Stimulated activated naive B cell treated with anti-CD40 and anti-IgM and Interleukin-4, amounts not matched to agents 10 μg/mL and 1 μg/mL and 100 μg/mL, for 72 hours (primary cell): ENCODE data around the gene RPS6KB1.
"Not testable (repeated sequence)": the region's sequence is repeated elsewhere in the genome, so short reads cannot be mapped to it uniquely, and the experiment has no call there.

Experiments used
- ATAC-seq, 2 donors: fragments of 150-1000 bp; cut with Tn5 transposase; replicated peaks; 2 replicates each; pipeline ENCODE4 v1.10.0; 2021; ENCODE audit warnings: moderate library complexity in 1 of 2
- DNase-seq: peaks from one replicate; pipeline ENCODE4 v3.0.0; 2021
- H3K27ac Mint-ChIP-seq: one replicate; pipeline ENCODE4 v1.8.0; 2022; ENCODE audit warnings: mild to moderate bottlenecking, mixed read lengths
- H3K27me3 Mint-ChIP-seq, 2 donors: one replicate each; pipeline ENCODE4 v1.8.0; 2022; ENCODE audit warnings: mixed read lengths in 2 of 2
- H3K36me3 Mint-ChIP-seq, 2 donors: one replicate each; pipeline ENCODE4 v1.8.0; 2022; ENCODE audit warnings: mixed read lengths in 2 of 2, mild to moderate bottlenecking in 1 of 2
- H3K4me1 Mint-ChIP-seq, 2 donors: one replicate each; pipeline ENCODE4 v1.8.0; 2022; ENCODE audit warnings: mixed read lengths in 2 of 2, mild to moderate bottlenecking in 1 of 2
- H3K4me3 Mint-ChIP-seq, 2 donors: one replicate each; pipeline ENCODE4 v1.8.0; 2022; ENCODE audit warnings: mild to moderate bottlenecking in 2 of 2, mixed read lengths in 2 of 2, moderate library complexity in 1 of 2
- H3K9me3 Mint-ChIP-seq, 2 donors: one replicate each; pipeline ENCODE4 v1.8.0; 2022; ENCODE audit warnings: mixed read lengths in 2 of 2, mild to moderate bottlenecking in 1 of 2

RPS6KB1 gene

DNA sequence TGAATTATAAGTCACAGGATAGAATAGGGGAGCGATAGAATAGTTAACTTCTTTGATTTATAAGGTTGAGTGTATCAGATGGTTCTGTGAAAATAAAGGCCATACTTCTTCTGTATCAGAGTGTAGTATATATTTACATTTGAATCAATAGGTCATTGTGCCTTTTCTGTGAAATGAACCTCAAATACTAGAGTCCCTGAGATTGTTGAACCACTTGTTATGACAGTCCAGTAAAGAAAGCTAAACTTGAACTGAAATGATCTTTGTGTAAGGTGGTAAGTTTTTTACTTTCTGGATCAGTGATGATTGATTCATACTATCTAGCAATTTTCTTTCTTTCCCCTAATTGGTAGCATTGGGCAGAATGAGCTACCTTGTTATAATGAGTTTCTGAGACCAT is 40.4 kb downstream of the RPS6KB1 start:
- peak overlapping the region; percentile 9 for H3K27ac Mint-ChIP-seq

DNA sequence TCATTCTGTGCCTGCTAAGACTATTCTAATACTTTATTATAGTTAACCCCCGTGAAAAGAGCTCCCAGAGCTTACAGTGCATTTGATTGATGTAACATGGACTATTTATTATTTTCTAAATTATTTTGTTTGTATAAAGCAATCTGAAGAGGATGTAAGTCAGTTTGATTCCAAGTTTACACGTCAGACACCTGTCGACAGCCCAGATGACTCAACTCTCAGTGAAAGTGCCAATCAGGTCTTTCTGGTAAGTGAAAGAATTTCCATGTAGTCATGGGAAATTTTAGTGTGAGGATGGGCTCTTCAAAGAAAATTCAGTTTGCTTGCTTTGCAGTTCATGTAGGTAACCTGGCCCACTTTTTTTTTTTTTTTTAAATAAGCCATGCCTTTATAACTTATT is 47.8 kb downstream of the RPS6KB1 start:
- DNase-seq, H3K4me3 Mint-ChIP-seq, H3K9me3 Mint-ChIP-seq, H3K4me1 Mint-ChIP-seq, ATAC-seq, H3K27me3 Mint-ChIP-seq: not testable (repeated sequence)
- Mint-ChIP-seq H3K27ac (peak overlapping the region; percentile 5), H3K36me3 (peaks cover 23 to 37% of the 10 kb centered on the region in 2 donors)

More for the DNA sequence above, 40.4 kb downstream of the RPS6KB1 start:
- peaks cover 35 to 62% of the 10 kb centered on the region in 2 donors for H3K36me3 Mint-ChIP-seq
- not testable (repeated sequence) for H3K4me3 Mint-ChIP-seq, ATAC-seq, DNase-seq, H3K27me3 Mint-ChIP-seq, H3K4me1 Mint-ChIP-seq, H3K9me3 Mint-ChIP-seq

DNA sequence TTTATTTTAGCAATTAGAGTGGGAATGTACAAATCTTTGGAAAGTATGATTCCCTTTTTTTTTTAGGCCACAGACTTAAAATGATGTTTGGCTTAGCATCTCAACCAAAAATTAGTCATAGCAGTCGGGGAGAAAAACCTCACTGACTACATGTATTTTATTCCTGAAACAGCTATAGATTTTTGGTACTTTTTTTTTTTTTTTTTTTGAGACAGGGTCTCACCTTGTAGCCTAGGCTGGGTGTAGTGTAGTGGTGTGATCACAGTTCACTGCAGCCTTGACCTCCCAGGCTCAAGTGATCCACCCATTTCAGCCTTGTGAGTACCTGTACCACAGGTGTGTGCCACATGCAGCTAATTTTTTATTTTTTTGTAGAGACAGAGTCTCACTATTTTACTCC is 48.2 kb downstream of the RPS6KB1 start:
- H3K36me3 Mint-ChIP-seq, result peaks cover 23 to 36% of the 10 kb centered on the region in 2 donors
- ATAC-seq (no peak), DNase-seq (no peak)
- no peaks in the 10 kb centered on the region for H3K27me3 Mint-ChIP-seq
- peak overlapping the region; percentile 5 for H3K27ac Mint-ChIP-seq
- no peaks in the 10 kb centered on the region for H3K9me3 Mint-ChIP-seq
- no peaks in the 10 kb centered on the region for H3K4me1 Mint-ChIP-seq
- no peak overlapping the region for H3K4me3 Mint-ChIP-seq

- H3K27me3 Mint-ChIP-seq, H3K4me3 Mint-ChIP-seq, H3K4me1 Mint-ChIP-seq, H3K9me3 Mint-ChIP-seq, ATAC-seq, DNase-seq: not testable (repeated sequence)
- Mint-ChIP-seq H3K36me3 (peaks cover 17 to 32% of the 10 kb centered on the region in 2 donors), H3K27ac (peak overlapping the region; percentile 49)
Observed at GRCh38 chr17:59946433-59946832, 53.5 kb downstream of the RPS6KB1 start.

GRCh38 chr17:59947310-59947709 is 54.4 kb downstream of the RPS6KB1 start:
- DNase-seq, H3K9me3 Mint-ChIP-seq, ATAC-seq, H3K4me1 Mint-ChIP-seq, H3K4me3 Mint-ChIP-seq, H3K27ac Mint-ChIP-seq, H3K27me3 Mint-ChIP-seq: not testable (repeated sequence)
- H3K36me3 Mint-ChIP-seq, result peaks cover 18 to 33% of the 10 kb centered on the region in 2 donors

DNA sequence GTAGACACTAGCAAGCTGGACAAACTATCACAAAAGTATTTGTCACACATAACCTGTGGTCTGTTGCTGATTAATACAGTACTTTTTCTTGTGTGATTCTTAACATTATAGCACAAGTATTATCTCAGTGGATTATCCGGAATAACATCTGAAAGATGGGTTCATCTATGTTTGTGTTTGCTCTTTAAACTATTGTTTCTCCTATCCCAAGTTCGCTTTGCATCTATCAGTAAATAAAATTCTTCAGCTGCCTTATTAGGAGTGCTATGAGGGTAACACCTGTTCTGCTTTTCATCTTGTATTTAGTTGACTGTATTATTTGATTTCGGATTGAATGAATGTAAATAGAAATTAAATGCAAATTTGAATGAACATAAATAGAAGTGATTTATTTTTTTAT is 57.1 kb downstream of the RPS6KB1 start:
- ATAC-seq, result no peak
- DNase-seq, result no peak
- Mint-ChIP-seq H3K36me3 (peaks cover 19 to 31% of the 10 kb centered on the region in 2 donors), H3K27me3 (no peaks in the 10 kb centered on the region), H3K4me3 (no peak overlapping the region), H3K9me3 (no peaks in the 10 kb centered on the region), H3K4me1 (peaks cover 0 to 1% of the 10 kb centered on the region in 2 donors), H3K27ac (no peak overlapping the region)

DNA sequence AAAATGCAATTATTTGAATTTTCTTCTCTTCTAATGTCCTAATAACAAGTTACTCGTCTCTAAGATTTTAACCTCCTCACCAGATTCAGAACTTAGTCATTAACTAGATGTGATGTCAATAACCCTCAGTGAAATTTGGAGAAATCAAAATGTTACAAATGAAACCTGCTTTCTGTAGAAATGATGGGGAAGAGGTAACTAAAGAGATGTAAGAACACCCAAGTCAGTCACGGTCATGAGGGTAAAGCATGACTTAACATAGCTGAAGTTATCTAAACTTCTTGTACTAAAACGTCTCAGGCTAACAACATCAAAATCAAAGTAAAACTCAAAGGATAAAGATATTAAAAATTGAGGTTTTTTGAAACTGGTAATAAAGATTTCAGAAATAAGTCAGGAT is 61.9 kb downstream of the RPS6KB1 start:
- H3K4me1 Mint-ChIP-seq, result peaks cover 2 to 8% of the 10 kb centered on the region in 2 donors
- H3K9me3 Mint-ChIP-seq, result no peaks in the 10 kb centered on the region
- H3K27me3 Mint-ChIP-seq, result no peaks in the 10 kb centered on the region
- peaks cover 25 to 31% of the 10 kb centered on the region in 2 donors for H3K36me3 Mint-ChIP-seq
- no peak overlapping the region for H3K4me3 Mint-ChIP-seq
- no peak overlapping the region for H3K27ac Mint-ChIP-seq
- ATAC-seq (no peak), DNase-seq (no peak)

- H3K27me3 Mint-ChIP-seq, ATAC-seq, H3K9me3 Mint-ChIP-seq, H3K4me3 Mint-ChIP-seq, DNase-seq: not testable (repeated sequence)
- H3K36me3 Mint-ChIP-seq, result peaks cover 21 to 24% of the 10 kb centered on the region in 2 donors
- peaks cover 6 to 22% of the 10 kb centered on the region in 2 donors for H3K4me1 Mint-ChIP-seq
- H3K27ac Mint-ChIP-seq, result peak overlapping the region; percentile 9
Observed at GRCh38 chr17:59959574-59959973, 66.7 kb downstream of the RPS6KB1 start.

GRCh38 chr17:59962739-59963318 is 69.9 kb downstream of the RPS6KB1 start:
- no peak for DNase-seq
- Mint-ChIP-seq H3K4me3 (no peak overlapping the region), H3K9me3 (no peaks in the 10 kb centered on the region), H3K4me1 (peaks cover 8 to 27% of the 10 kb centered on the region in 2 donors), H3K27ac (no peak overlapping the region), H3K27me3 (no peaks in the 10 kb centered on the region), H3K36me3 (peaks cover 8 to 20% of the 10 kb centered on the region in 2 donors)
- ATAC-seq, result no peak

DNA sequence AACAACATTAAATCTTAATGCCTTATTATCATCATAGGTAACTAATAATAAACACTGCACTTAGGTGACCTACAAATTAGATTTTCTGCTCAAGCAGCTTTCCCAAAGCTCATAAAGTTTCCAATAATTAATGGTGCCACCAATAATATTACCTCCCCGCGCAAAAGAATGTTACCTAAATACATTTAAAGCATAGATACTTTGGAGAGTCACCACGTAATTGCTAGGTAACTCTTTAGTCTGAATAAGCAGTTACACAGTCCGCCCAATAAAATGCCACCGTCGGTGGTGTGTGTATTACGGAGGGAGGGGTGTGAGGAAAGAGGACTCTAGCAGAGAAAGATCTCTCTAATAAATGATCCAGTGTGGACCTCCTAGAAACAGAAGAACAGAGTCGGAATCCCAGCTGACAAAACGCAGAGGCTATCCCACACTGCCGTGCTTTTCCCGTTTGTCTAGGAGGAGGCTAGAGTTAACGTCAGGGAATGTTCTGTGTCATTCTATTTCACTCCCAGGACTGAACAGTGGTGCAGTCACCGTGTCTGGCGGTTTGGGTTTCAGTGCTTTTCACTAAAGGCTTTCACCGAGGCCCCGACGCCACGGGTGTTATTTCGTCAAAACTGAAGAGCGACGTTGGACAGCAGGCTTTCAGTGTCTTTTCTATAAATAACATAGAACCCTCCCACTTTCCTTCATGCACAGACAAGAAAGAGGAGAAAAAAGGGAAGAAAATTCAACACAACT is 71.0 kb downstream of the RPS6KB1 start:
- ATAC-seq, result peak; percentile 63 to 64
- no peak for DNase-seq
- Mint-ChIP-seq H3K36me3 (peaks cover 7 to 16% of the 10 kb centered on the region in 2 donors), H3K9me3 (no peaks in the 10 kb centered on the region), H3K27ac (peak overlapping the region; percentile 96), H3K4me3 (peak overlapping the region; percentile 82 to 88), H3K27me3 (no peaks in the 10 kb centered on the region), H3K4me1 (peaks cover 8 to 23% of the 10 kb centered on the region in 2 donors)

GRCh38 chr17:59964482-59965328 is 71.8 kb downstream of the RPS6KB1 start, which contains the start of gene RNFT1:
Gene RNFT1, minus strand, starts transcription at chr17:59964740. Its CDS starts 77 bp downstream, at chr17:59964663.
- peak; percentile 83 to 88 for ATAC-seq
- peak within 1 kb of the TSS; percentile 96 for H3K27ac Mint-ChIP-seq
- peak; percentile 82 for DNase-seq
- H3K36me3 Mint-ChIP-seq, result peaks cover 3 to 8% of the 10 kb centered on the region in 2 donors
- H3K9me3 Mint-ChIP-seq, result no peaks in the 10 kb centered on the region
- no peaks in the 10 kb centered on the region for H3K27me3 Mint-ChIP-seq
- peaks cover 7 to 19% of the 10 kb centered on the region in 2 donors for H3K4me1 Mint-ChIP-seq
- H3K4me3 Mint-ChIP-seq, result peak within 1 kb of the TSS; percentile 82 to 88

DNA sequence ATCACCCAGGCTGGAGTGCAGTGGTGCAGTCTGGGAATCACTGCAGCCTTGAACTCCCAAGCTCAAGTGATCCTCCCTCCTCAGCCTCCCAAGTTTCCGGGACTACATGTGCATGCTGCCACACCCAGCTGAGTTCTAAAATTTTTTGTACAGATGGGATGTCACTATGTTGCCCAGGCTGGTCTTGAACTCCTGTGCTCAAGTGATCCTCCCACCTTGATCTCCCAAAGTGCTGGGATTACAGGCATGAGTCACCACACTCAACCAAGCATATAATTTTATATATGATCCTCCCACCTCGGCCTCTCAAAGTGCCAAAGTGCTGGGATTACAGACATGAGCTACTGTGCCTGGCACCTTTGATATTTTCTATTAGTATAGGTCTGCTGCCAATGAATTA is 78.8 kb downstream of the RPS6KB1 start:
- not testable (repeated sequence) for H3K27ac Mint-ChIP-seq

DNA sequence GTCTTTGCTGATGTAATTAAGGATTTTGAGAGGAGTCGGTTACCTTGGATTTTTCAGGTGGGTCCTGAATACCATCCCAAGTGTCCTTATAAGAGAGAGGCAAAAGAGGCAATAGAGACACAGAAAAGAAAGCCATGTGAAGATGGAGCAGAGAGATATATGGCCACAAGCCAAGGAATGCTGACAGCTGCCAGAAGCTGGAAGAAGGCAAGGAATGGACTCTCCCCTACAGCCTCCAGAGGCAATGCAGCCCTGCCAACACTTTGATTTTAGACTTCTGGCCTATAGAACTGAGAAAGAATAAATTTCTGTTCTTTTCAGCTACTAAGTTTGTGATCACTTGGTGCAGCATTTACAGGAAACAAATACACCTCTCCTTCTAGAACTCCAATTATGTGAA is 79.9 kb downstream of the RPS6KB1 start:
- Mint-ChIP-seq H3K4me3 (no peak overlapping the region), H3K36me3 (no peaks in the 10 kb centered on the region), H3K4me1 (no peaks in the 10 kb centered on the region), H3K27ac (no peak overlapping the region), H3K9me3 (no peaks in the 10 kb centered on the region), H3K27me3 (no peaks in the 10 kb centered on the region)
- no peak for DNase-seq
- no peak for ATAC-seq

More for the DNA sequence above, 78.8 kb downstream of the RPS6KB1 start:
- H3K9me3 Mint-ChIP-seq, H3K4me1 Mint-ChIP-seq, H3K36me3 Mint-ChIP-seq, ATAC-seq, DNase-seq, H3K27me3 Mint-ChIP-seq, H3K4me3 Mint-ChIP-seq: not testable (repeated sequence)

- ATAC-seq, H3K27me3 Mint-ChIP-seq, H3K36me3 Mint-ChIP-seq, H3K27ac Mint-ChIP-seq, H3K4me3 Mint-ChIP-seq, H3K4me1 Mint-ChIP-seq, H3K9me3 Mint-ChIP-seq, DNase-seq: not testable (repeated sequence)
Observed at GRCh38 chr17:59973483-59973882, 80.6 kb downstream of the RPS6KB1 start.
